HG03571 (cell line): ENCODE data around the gene SPATA2.
"Not testable (repeated sequence)": the region's sequence is repeated elsewhere in the genome, so short reads cannot be mapped to it uniquely, and the experiment has no call there.

Source experiments
- ATAC-seq: cut with Tn5 transposase; IDR thresholded peaks from one replicate; pipeline ENCODE4 v1.9.1; 2021; ENCODE audit not compliant: unreplicated experiment

SPATA2 gene

GRCh38 chr20:49915380-49916145 lies at the start of gene SPATA2:
SPATA2 (minus strand) TSS chr20:49915529; CDS start chr20:49908490, 7,039 bp downstream.
- ATAC-seq: peak; percentile 74

DNA sequence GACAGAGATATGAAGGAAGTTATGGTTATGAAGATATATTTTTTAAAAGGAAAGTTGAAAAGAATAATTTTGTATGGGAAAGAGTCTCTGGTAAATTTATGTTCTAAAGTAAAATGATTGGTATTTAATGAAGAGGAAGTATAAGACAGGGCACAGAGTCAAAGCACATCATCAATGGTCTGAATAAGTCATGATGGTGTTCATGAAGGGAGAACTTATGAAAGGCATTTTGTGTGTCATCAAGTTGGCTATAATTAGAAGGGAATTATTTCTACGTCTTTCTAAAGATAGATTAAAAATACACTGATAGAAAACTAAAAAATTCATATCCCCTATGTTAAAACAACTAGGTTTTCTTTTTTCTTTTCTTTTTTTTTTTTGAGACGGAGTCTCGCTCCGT lies 46.1 kb upstream of the SPATA2 start:
- no peak for ATAC-seq

DNA sequence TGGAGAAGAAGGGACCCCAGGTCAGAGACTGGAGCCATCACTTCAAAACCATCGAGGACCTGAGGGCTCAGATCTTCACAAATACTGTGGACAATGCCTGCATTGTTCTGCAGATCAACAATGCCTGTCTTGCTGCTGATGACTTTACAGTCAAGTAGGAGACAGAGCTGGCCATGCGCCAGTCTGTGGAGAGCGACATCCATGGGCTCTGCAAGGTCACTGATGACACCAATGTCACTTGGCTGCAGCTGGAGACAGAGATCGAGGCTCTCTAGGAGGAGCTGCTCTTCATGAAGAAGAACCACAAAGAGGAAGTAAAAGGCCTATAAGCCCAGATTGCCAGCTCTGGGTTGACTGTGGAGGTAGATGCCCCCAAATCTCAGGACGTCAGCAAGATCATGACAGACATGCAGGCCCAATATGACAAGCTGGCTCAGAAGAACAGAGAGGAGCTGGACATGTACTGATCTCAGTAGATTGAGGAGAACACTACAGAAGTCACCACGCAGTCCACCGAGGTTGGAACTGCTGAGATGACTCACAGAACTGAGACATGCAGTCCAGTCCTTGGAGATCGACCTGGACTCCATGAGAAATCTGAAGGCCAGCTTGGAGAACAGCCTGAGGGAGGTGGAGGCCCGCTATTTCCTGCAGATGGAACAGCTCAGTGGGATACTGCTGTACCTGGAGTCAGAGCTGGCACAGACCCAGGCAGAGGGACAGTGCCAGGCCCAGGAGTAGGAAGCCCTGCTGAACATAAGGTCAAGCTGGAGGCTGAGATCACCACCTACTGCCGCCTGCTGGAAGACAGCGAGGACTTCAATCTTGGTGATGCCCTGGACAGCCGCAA lies 42.0 kb upstream of the SPATA2 start:
- ATAC-seq: not testable (repeated sequence)

GRCh38 chr20:49956689-49957088 lies 41.4 kb upstream of the SPATA2 start:
- ATAC-seq: no peak

- ATAC-seq: not testable (repeated sequence)
Measured at GRCh38 chr20:49955830-49956396, 40.6 kb upstream of the SPATA2 start.

- ATAC-seq: no peak
Measured at GRCh38 chr20:49955167-49955566, 39.8 kb upstream of the SPATA2 start.

GRCh38 chr20:49951151-49951550 lies 35.8 kb upstream of the SPATA2 start:
- no peak for ATAC-seq

GRCh38 chr20:49948809-49949507 lies 33.6 kb upstream of the SPATA2 start:
- no peak for ATAC-seq

- ATAC-seq: no peak
Measured at GRCh38 chr20:49948178-49948577, 32.8 kb upstream of the SPATA2 start.

DNA sequence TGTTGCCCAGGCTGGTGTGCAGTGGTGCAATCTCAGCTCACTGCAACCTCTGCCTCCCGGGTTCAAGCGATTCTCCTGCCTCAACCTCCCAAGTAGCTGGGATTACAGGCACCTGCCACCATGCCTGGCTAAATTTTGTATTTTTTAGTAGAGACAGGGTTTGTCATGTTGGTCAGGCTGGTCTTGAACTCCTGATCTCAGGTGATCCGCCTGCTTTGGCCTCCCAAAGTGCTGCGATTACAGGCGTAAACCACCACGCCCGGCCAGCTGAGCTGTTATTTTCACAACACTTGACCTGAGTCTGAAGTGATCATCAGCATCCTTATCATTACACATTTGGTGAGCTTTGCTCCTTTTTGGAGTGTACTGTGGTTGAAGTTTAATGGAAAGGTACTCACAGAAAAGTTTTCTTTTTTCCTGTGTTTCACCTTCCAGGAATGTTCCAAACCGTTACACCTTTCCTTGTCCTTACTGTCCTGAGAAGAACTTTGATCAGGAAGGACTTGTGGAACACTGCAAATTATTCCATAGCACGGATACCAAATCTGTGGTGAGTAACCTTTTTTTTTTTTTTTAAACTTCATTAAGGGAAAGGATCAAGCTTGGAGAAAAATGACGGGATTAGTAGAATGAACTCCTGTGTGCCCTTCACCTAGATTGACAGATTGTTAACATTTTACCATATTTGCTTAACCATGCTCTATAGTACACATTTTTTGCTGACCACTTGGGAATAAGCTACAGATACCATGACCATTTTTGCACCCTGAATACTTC lies 30.6 kb upstream of the SPATA2 start:
- ATAC-seq: no peak

- no peak for ATAC-seq
Measured at GRCh38 chr20:49945306-49945700, 30.0 kb upstream of the SPATA2 start.

DNA sequence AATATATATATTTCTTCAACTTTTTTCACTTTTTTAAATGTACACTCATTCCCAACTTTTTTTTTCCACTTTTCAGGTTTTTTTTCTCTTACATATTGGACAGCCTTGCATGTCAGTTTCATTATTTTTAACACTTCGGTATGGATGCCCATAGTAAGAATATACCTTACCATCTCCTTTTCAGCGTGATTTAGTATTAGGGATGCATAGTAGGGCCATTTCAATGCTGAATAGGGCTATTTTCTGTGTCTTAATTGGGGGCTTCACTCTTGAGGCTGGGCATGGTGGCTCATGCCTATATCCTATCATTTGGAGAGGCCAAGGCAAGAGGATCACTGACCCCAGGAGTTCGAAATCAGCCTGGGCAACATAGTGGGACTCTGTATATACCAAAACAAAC lies 27.6 kb upstream of the SPATA2 start:
- ATAC-seq: no peak

- no peak for ATAC-seq
Measured at GRCh38 chr20:49942303-49942702, 27.0 kb upstream of the SPATA2 start.

DNA sequence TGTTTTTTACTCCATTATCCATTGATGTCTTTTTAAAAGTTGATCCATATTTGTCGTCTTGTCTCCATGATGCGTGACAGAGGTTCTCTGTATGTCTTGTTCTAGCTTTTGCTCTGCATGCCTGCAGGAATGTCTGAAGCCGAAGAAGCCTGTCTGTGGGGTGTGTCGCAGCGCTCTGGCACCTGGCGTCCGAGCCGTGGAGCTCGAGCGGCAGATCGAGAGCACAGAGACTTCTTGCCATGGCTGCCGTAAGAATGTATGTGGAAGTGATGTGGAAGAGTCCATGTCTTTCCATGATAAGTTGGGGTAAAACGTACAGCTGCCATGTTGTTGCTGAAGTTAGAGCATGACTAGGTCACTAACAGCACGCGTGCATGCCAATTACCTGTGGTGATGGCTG lies 26.1 kb upstream of the SPATA2 start:
- no peak for ATAC-seq

DNA sequence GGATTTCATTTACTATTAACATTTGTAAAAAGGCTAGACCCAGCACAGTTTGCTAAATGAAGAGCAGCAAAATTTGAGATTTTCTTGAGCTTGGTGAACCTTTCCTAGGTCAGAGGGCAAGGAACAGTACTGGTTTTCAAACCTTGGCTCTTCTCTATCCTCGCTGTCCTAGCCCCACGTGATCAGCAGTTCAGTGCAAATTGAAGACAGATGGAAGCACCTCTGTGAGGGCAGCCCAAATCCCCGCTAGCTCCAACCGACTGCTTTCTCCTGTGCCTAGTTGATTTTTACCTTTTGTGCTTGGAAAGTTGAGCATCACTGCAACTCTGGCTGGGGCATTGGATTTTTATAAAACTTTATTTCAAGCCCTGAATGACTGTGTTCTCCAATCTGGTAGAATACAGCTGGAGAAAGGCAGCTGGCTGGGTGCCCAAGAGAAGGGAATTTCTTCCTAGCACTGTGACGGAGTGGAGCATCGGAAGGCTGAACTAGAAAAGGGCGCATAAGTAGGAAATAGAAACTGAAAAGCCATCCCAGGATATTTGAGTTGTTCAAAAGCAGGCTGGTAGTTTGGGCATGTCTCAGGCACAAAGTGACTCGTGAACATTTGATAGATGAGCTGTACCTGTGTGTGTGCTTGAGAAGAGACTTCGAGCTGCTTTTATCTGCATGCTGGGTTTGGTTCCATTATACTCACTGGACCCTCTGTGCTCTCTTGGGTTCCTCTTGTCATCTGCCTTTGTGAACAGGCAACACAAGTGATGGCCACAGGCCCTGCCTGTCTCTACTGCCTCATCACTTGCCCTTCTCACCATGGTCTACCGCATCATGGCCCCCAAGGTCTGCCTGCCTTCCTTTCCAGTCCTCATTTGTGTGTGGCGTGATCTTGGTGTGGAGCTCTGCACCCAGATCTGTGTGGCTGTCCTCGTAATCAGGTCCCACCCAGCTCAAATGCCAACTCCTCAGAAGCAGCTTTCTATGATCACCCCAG lies 23.1 kb upstream of the SPATA2 start:
- no peak for ATAC-seq

DNA sequence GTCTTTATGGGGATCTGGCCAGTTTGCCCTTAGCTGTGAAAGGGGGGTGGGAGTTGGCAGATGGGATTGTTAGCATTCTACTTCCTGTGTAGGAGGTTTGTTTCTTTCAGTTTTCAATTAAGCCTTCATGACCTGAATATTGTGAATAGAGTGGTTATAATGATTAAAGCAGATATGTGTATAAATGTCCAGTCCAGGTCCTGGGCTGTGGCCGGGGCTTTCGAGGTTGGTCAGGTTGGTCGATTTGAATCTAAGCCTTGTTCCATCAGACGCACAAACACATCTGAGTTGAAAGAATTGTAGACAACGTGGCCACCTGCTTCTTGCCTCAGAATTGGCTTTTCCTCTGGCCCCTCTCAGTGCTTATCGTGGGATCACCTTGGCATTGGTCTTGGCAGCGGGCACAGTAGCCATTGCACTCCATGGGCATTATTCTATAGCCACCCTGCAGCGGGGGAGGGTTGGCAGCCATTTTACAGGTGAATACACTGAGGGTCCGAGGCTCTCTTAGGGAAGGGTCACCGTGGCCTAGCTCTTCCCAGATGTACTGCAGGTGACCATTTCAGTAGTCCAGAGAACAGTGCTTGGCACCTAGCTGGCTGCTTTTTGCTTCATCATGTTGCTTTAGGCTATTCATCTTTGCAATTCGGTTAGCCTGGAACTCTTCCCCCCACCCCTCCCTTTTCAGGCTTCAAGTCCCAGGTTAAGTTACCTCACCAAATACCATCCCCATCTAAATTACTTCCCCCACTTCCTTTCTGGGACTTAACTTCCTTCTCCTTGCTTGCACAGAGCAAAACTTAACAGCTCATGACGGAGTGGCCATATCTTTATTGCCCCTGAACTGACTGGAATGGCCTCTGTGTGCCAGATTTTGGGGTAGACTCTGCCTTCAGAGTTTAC lies 21.9 kb upstream of the SPATA2 start:
- peak; percentile 16 for ATAC-seq

DNA sequence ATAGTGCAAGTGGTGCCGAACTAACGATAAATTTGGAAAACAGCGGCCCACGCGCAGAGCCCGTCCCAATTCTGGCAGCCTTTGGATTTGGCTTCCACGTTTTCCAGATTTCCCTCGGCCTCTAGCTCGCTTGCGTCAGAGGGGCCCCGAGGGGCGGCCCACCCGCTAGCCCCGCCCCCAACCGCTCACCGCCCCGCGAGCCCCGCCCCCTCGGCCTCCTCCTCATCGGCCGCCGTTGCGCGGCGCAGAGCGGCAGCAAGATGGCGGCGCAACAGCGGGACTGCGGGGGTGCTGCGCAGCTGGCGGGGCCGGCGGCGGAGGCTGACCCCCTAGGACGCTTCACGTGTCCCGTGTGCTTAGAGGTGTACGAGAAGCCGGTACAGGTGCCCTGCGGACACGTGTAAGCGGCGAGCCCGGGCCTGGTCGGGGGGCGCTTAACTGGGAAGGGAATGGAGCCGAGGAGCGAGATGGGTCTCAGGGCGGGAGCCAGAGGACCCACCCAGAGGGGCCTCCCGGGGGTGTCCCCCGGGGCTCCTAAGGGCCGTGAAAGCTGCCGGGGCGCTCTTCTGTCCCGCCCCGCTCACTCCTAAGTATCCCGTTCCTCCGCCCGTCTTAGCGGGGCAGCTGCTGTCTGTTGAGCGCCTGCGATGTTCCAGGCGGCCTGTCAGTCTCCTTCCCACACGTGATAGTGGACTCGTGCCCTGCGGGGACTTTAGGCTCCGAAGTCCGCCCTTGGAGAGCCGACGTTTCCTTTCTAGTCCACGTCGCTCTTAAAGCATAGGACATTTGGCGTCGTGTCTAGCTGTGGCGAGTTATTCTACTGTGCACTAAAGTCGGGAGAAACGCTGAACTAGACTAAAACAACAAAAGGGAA lies 21.1 kb upstream of the SPATA2 start, which contains the start of gene RNF114:
RNF114 (plus strand) TSS at position 245 of the 874 bp plus-strand sequence; CDS start at position 261, 16 bp downstream.
- ATAC-seq: peak; percentile 60
